Spinal cord (tissue), 10 donors: ENCODE results near the gene SECTM1. TPM values are rescaled to one million over a fixed set of nuclear protein-coding genes. Genes with fewer than 3 reads are reported as not detected.
"Not testable (repeated sequence)": the region's sequence is repeated elsewhere in the genome, so short reads cannot be mapped to it uniquely, and the experiment has no call there.

Experiments used
- DNase-seq, 6 donors: peaks; one replicate each; pipeline versions ENCODE4 v3.0.0 to v3.0.0-alpha.2; 2013 to 2015; ENCODE audit warnings: low spot score in 6 of 6, low read depth in 4 of 6
- H3K27ac ChIP-seq: one replicate; pipeline ENCODE4 v1.5.1; 2013; ENCODE audit warnings: low read depth, low read length, control low read depth
- H3K27me3 ChIP-seq: one replicate; pipeline ENCODE4 v1.6.1; 2013; ENCODE audit warnings: low read length; ENCODE audit not compliant: control insufficient read depth, insufficient read depth
- H3K36me3 ChIP-seq: one replicate; pipeline ENCODE4 v1.6.1; 2013; ENCODE audit warnings: low read length; ENCODE audit not compliant: control insufficient read depth, insufficient read depth
- H3K4me1 ChIP-seq: one replicate; pipeline ENCODE4 v1.6.1; 2013; ENCODE audit warnings: low read length; ENCODE audit not compliant: control insufficient read depth, insufficient read depth
- H3K4me3 ChIP-seq: one replicate; pipeline ENCODE4 v1.5.1; 2013; ENCODE audit warnings: low read depth, low read length, control low read depth
- H3K9me3 ChIP-seq: one replicate; pipeline ENCODE4 v1.6.1; 2013; ENCODE audit warnings: low read length; ENCODE audit not compliant: control insufficient read depth, insufficient read depth
- WGBS: methylation state at CpG from one replicate; pipeline ENCODE4 v1.1.5; 2013; ENCODE audit warnings: missing lambda C conversion rate; ENCODE audit not compliant: insufficient coverage; 5-methylcytosine and 5-hydroxymethylcytosine counted together
- long read RNA-seq, 4 donors: transcript quantifications; one replicate each; lab custom pipeline, GENCODE V29; 2026
- polyA plus RNA-seq, 2 donors: library from polyadenylated mRNA; unstranded; fragments of 120-200 nt; gene quantifications; one replicate each; pipeline ENCODE4 v1.2.1, GENCODE V29; 2013; ENCODE audit not compliant: insufficient read length in 2 of 2
- total RNA-seq, 2 donors: library from RNA; depleted of rRNA in 1 of 2; stranded (reverse); fragments of 120-200 nt in 1 of 2; fragments of >200 nt in 1 of 2; gene quantifications; one replicate each; pipeline versions ENCODE4 v1.2.3 to v1.2.4, GENCODE V29; 2013 to 2014
- donor health status: healthy.

The SECTM1 gene
- total RNA-seq: 1 to 10 TPM; 3.3 to 7.4 TPM
- polyA plus RNA-seq: 1 to 10 TPM; 1.9 to 2.7 TPM
- long read RNA-seq, donor 1: 0 reads
- long read RNA-seq, donor 2: 0 reads
- long read RNA-seq, donor 3: 0 reads
- long read RNA-seq, donor 4: 0 reads

- peaks cover 67% of the 10 kb centered on the region for H3K27me3 ChIP-seq
- peak within 1 kb of the TSS; percentile 36 for H3K4me3 ChIP-seq
- peak in 2 of 6 donors; percentile 43 to 52 for DNase-seq
- no peaks in the 10 kb centered on the region for H3K36me3 ChIP-seq
- no peaks in the 10 kb centered on the region for H3K9me3 ChIP-seq
- H3K27ac ChIP-seq: no peak within 1 kb of the TSS
- 3% methylated on average over 84 of the region's 90 CpGs for WGBS
- H3K4me1 ChIP-seq: peaks cover 52% of the 10 kb centered on the region
Measured at GRCh38 chr17:82333279-82334171, at the start of gene SECTM1. TSS of gene SECTM1 (minus strand) at chr17:82333766. CDS start at chr17:82327240, 6,526 bp downstream.

- H3K4me3 ChIP-seq: no peak overlapping the region
- 83% methylated on average over 10 of the region's 11 CpGs for WGBS
- H3K9me3 ChIP-seq: no peaks in the 10 kb centered on the region
- no peak for DNase-seq
- H3K27me3 ChIP-seq: peaks cover 10% of the 10 kb centered on the region
- peaks cover 13% of the 10 kb centered on the region for H3K36me3 ChIP-seq
- no peak overlapping the region for H3K27ac ChIP-seq
- H3K4me1 ChIP-seq: peaks cover 43% of the 10 kb centered on the region
Measured at GRCh38 chr17:82382933-82383255, 49.3 kb upstream of the SECTM1 start.

- Histone ChIP-seq H3K4me1 (peaks cover 43% of the 10 kb centered on the region), H3K36me3 (peaks cover 12% of the 10 kb centered on the region), H3K27me3 (peaks cover 10% of the 10 kb centered on the region)
- not testable (repeated sequence) for H3K27ac ChIP-seq, H3K4me3 ChIP-seq, H3K9me3 ChIP-seq, DNase-seq
- 87% methylated on average over 18 of the region's 21 CpGs for WGBS
Measured at GRCh38 chr17:82382220-82382932, 48.8 kb upstream of the SECTM1 start.

GRCh38 chr17:82381703-82382009 lies 48.1 kb upstream of the SECTM1 start:
- H3K27ac ChIP-seq, H3K9me3 ChIP-seq, DNase-seq, H3K36me3 ChIP-seq, H3K4me3 ChIP-seq: not testable (repeated sequence)
- H3K4me1 ChIP-seq: peaks cover 38% of the 10 kb centered on the region
- peaks cover 10% of the 10 kb centered on the region for H3K27me3 ChIP-seq
- WGBS: 89% methylated on average over 3 of the region's 10 CpGs

- H3K27me3 ChIP-seq: peaks cover 10% of the 10 kb centered on the region
- H3K27ac ChIP-seq: no peak overlapping the region
- 74% methylated on average over 22 of the region's 23 CpGs for WGBS
- peaks cover 33% of the 10 kb centered on the region for H3K4me1 ChIP-seq
- no peak overlapping the region for H3K4me3 ChIP-seq
- DNase-seq: peak in 1 of 6 donors; percentile 31
- H3K36me3 ChIP-seq: peaks cover 3% of the 10 kb centered on the region
- H3K9me3 ChIP-seq: no peaks in the 10 kb centered on the region
Measured at GRCh38 chr17:82380860-82381702, 47.5 kb upstream of the SECTM1 start.

DNA sequence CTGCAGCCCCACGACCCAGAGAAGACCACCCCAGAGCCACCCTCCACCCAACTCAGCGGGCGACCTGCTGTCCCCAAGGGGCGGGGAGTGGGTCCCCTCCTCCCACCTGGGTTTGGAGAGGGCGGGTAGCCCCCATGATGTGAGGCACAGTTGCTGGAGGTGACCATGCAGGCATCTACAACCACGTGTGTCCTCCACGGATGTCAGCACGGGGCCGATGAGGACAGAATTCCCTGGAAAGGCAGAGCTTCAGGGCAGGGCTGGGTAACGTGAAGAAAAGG lies 45.1 kb upstream of the SECTM1 start:
- H3K9me3 ChIP-seq: no peaks in the 10 kb centered on the region
- peaks cover 17% of the 10 kb centered on the region for H3K4me1 ChIP-seq
- 79% methylated on average over 10 of the region's 10 CpGs for WGBS
- H3K36me3 ChIP-seq: peaks cover 3% of the 10 kb centered on the region
- DNase-seq: no peak
- no peak overlapping the region for H3K27ac ChIP-seq
- no peak overlapping the region for H3K4me3 ChIP-seq
- H3K27me3 ChIP-seq: peaks cover 24% of the 10 kb centered on the region

GRCh38 chr17:82377924-82378740 lies 44.6 kb upstream of the SECTM1 start:
- Histone ChIP-seq H3K4me3 (no peak overlapping the region), H3K27ac (no peak overlapping the region), H3K27me3 (peaks cover 29% of the 10 kb centered on the region), H3K9me3 (no peaks in the 10 kb centered on the region), H3K4me1 (peaks cover 17% of the 10 kb centered on the region), H3K36me3 (peaks cover 3% of the 10 kb centered on the region)
- DNase-seq: no peak
- WGBS: 80% methylated on average over 29 of the region's 31 CpGs

- no CpG with 5 or more reads among the region's 5 CpGs for WGBS
- not testable (repeated sequence) for H3K36me3 ChIP-seq, H3K9me3 ChIP-seq, H3K4me3 ChIP-seq, H3K27ac ChIP-seq, DNase-seq
- peaks cover 35% of the 10 kb centered on the region for H3K27me3 ChIP-seq
- H3K4me1 ChIP-seq: peaks cover 18% of the 10 kb centered on the region
Measured at GRCh38 chr17:82377294-82377693, 43.7 kb upstream of the SECTM1 start.
